Central memory CD8-positive, alpha-beta T cell (primary cell): ENCODE data around the gene APOL1.

ENCODE experiments used
- ATAC-seq: fragments of 150-1000 bp; cut with Tn5 transposase; replicated peaks from 2 replicates; pipeline ENCODE4 v1.10.0; 2022; ENCODE audit warnings: mild to moderate bottlenecking, moderate FRiP score, moderate number of reproducible peaks; ENCODE audit not compliant: poor library complexity, severe bottlenecking; ENCODE audit errors: extremely low read depth
- DNase-seq, 2 donors: peaks; one replicate each; pipeline ENCODE4 v3.0.0; 2021; ENCODE audit warnings: low spot score in 2 of 2
- H3K27ac Mint-ChIP-seq: one replicate; pipeline ENCODE4 v1.8.0; 2022; ENCODE audit warnings: low read depth, mild to moderate bottlenecking, moderate library complexity, mixed read lengths
- H3K27me3 Mint-ChIP-seq: one replicate; pipeline ENCODE4 v1.8.0; 2022; ENCODE audit warnings: mixed read lengths
- H3K36me3 Mint-ChIP-seq: one replicate; pipeline ENCODE4 v1.8.0; 2022; ENCODE audit warnings: mild to moderate bottlenecking, moderate library complexity, mixed read lengths; ENCODE audit not compliant: insufficient read depth
- H3K4me1 Mint-ChIP-seq: one replicate; pipeline ENCODE4 v1.8.0; 2022; ENCODE audit warnings: mixed read lengths
- H3K4me3 Mint-ChIP-seq: one replicate; pipeline ENCODE4 v1.8.0; 2022; ENCODE audit warnings: mild to moderate bottlenecking, moderate library complexity, mixed read lengths
- H3K9me3 Mint-ChIP-seq: one replicate; pipeline ENCODE4 v1.8.0; 2022; ENCODE audit warnings: mixed read lengths

The APOL1 gene

GRCh38 chr22:36294801-36295200 is 41.9 kb downstream of the APOL1 start:
- Mint-ChIP-seq H3K36me3 (peaks cover 90% of the 10 kb centered on the region), H3K9me3 (no peaks in the 10 kb centered on the region), H3K27me3 (no peaks in the 10 kb centered on the region), H3K27ac (peak overlapping the region; percentile 88), H3K4me1 (peaks cover 34% of the 10 kb centered on the region), H3K4me3 (no peak overlapping the region)
- ATAC-seq: no peak
- no peak for DNase-seq

- no peak for ATAC-seq
- H3K36me3 Mint-ChIP-seq: peaks cover 90% of the 10 kb centered on the region
- peak overlapping the region; percentile 88 for H3K27ac Mint-ChIP-seq
Observed at GRCh38 chr22:36295247-36295646, 42.3 kb downstream of the APOL1 start.

GRCh38 chr22:36296690-36297089 is 43.8 kb downstream of the APOL1 start:
- Mint-ChIP-seq H3K4me1 (peaks cover 34% of the 10 kb centered on the region), H3K36me3 (peaks cover 95% of the 10 kb centered on the region), H3K27ac (peak overlapping the region; percentile 81), H3K9me3 (no peaks in the 10 kb centered on the region), H3K4me3 (no peak overlapping the region), H3K27me3 (no peaks in the 10 kb centered on the region)
- DNase-seq: no peak
- ATAC-seq: no peak

More at GRCh38 chr22:36295247-36295646, 42.3 kb downstream of the APOL1 start:
- Mint-ChIP-seq H3K9me3 (no peaks in the 10 kb centered on the region), H3K4me3 (no peak overlapping the region), H3K4me1 (peaks cover 30% of the 10 kb centered on the region), H3K27me3 (no peaks in the 10 kb centered on the region)
- no peak for DNase-seq

- H3K4me1 Mint-ChIP-seq: peaks cover 28% of the 10 kb centered on the region
- ATAC-seq (no peak), DNase-seq (no peak)
- no peak overlapping the region for H3K4me3 Mint-ChIP-seq
- peaks cover 94% of the 10 kb centered on the region for H3K36me3 Mint-ChIP-seq
- peak overlapping the region; percentile 81 for H3K27ac Mint-ChIP-seq
- no peaks in the 10 kb centered on the region for H3K9me3 Mint-ChIP-seq
- H3K27me3 Mint-ChIP-seq: no peaks in the 10 kb centered on the region
Observed at GRCh38 chr22:36297568-36297967, 44.6 kb downstream of the APOL1 start.

GRCh38 chr22:36298118-36298517 is 45.2 kb downstream of the APOL1 start:
- no peak overlapping the region for H3K27ac Mint-ChIP-seq

GRCh38 chr22:36298601-36299000 is 45.7 kb downstream of the APOL1 start:
- H3K27me3 Mint-ChIP-seq: no peaks in the 10 kb centered on the region
- no peak overlapping the region for H3K27ac Mint-ChIP-seq
- H3K9me3 Mint-ChIP-seq: no peaks in the 10 kb centered on the region
- ATAC-seq (no peak), DNase-seq (no peak)
- H3K4me3 Mint-ChIP-seq: no peak overlapping the region
- peaks cover 24% of the 10 kb centered on the region for H3K4me1 Mint-ChIP-seq
- H3K36me3 Mint-ChIP-seq: peaks cover 94% of the 10 kb centered on the region

More at GRCh38 chr22:36298118-36298517, 45.2 kb downstream of the APOL1 start:
- Mint-ChIP-seq H3K4me1 (peaks cover 24% of the 10 kb centered on the region), H3K36me3 (peaks cover 95% of the 10 kb centered on the region), H3K4me3 (no peak overlapping the region), H3K9me3 (no peaks in the 10 kb centered on the region), H3K27me3 (no peaks in the 10 kb centered on the region)
- DNase-seq (no peak), ATAC-seq (no peak)

GRCh38 chr22:36299295-36299694 is 46.4 kb downstream of the APOL1 start:
- ATAC-seq (no peak), DNase-seq (no peak)
- H3K36me3 Mint-ChIP-seq: peaks cover 93% of the 10 kb centered on the region
- no peaks in the 10 kb centered on the region for H3K9me3 Mint-ChIP-seq
- peaks cover 20% of the 10 kb centered on the region for H3K4me1 Mint-ChIP-seq
- no peaks in the 10 kb centered on the region for H3K27me3 Mint-ChIP-seq
- H3K27ac Mint-ChIP-seq: peak overlapping the region; percentile 49
- H3K4me3 Mint-ChIP-seq: no peak overlapping the region

GRCh38 chr22:36299911-36300310 is 47.0 kb downstream of the APOL1 start:
- peaks cover 92% of the 10 kb centered on the region for H3K36me3 Mint-ChIP-seq
- no peak overlapping the region for H3K4me3 Mint-ChIP-seq
- H3K27me3 Mint-ChIP-seq: no peaks in the 10 kb centered on the region
- DNase-seq (no peak), ATAC-seq (no peak)
- H3K27ac Mint-ChIP-seq: peak overlapping the region; percentile 49
- peaks cover 17% of the 10 kb centered on the region for H3K4me1 Mint-ChIP-seq
- no peaks in the 10 kb centered on the region for H3K9me3 Mint-ChIP-seq

GRCh38 chr22:36300396-36301212 is 47.7 kb downstream of the APOL1 start:
- Mint-ChIP-seq H3K9me3 (no peaks in the 10 kb centered on the region), H3K27ac (peak overlapping the region; percentile 51), H3K36me3 (peaks cover 92% of the 10 kb centered on the region), H3K4me3 (no peak overlapping the region), H3K27me3 (no peaks in the 10 kb centered on the region), H3K4me1 (peaks cover 16% of the 10 kb centered on the region)
- DNase-seq (no peak), ATAC-seq (no peak)

GRCh38 chr22:36301384-36301828 is 48.5 kb downstream of the APOL1 start:
- Mint-ChIP-seq H3K4me1 (peaks cover 12% of the 10 kb centered on the region), H3K27me3 (no peaks in the 10 kb centered on the region), H3K9me3 (no peaks in the 10 kb centered on the region), H3K27ac (peak overlapping the region; percentile 51), H3K4me3 (no peak overlapping the region), H3K36me3 (peaks cover 87% of the 10 kb centered on the region)
- ATAC-seq: peak; percentile 67
- peak; percentile 77 for DNase-seq

- Mint-ChIP-seq H3K4me1 (peaks cover 12% of the 10 kb centered on the region), H3K36me3 (peaks cover 83% of the 10 kb centered on the region), H3K9me3 (no peaks in the 10 kb centered on the region), H3K27me3 (no peaks in the 10 kb centered on the region), H3K27ac (peak overlapping the region; percentile 51), H3K4me3 (no peak overlapping the region)
- no peak for ATAC-seq
- DNase-seq: no peak
Observed at GRCh38 chr22:36301851-36302250, 48.9 kb downstream of the APOL1 start.

GRCh38 chr22:36302439-36303114 is 49.6 kb downstream of the APOL1 start:
- DNase-seq (no peak), ATAC-seq (no peak)
- H3K36me3 Mint-ChIP-seq: peaks cover 83% of the 10 kb centered on the region
- no peaks in the 10 kb centered on the region for H3K9me3 Mint-ChIP-seq
- H3K4me3 Mint-ChIP-seq: no peak overlapping the region
- H3K27ac Mint-ChIP-seq: no peak overlapping the region
- peaks cover 8% of the 10 kb centered on the region for H3K4me1 Mint-ChIP-seq
- H3K27me3 Mint-ChIP-seq: no peaks in the 10 kb centered on the region

GRCh38 chr22:36303115-36303467 is 50.2 kb downstream of the APOL1 start:
- H3K36me3 Mint-ChIP-seq: peaks cover 83% of the 10 kb centered on the region
- no peaks in the 10 kb centered on the region for H3K9me3 Mint-ChIP-seq
- H3K4me3 Mint-ChIP-seq: no peak overlapping the region
- no peaks in the 10 kb centered on the region for H3K27me3 Mint-ChIP-seq
- H3K4me1 Mint-ChIP-seq: peaks cover 8% of the 10 kb centered on the region
- no peak overlapping the region for H3K27ac Mint-ChIP-seq
- no peak for ATAC-seq
- no peak for DNase-seq
